ENCODE results near the gene ARHGEF10L.
"Not testable (repeated sequence)": the region's sequence is repeated elsewhere in the genome, so short reads cannot be mapped to it uniquely, and the experiment has no call there.

Gene ARHGEF10L

DNA sequence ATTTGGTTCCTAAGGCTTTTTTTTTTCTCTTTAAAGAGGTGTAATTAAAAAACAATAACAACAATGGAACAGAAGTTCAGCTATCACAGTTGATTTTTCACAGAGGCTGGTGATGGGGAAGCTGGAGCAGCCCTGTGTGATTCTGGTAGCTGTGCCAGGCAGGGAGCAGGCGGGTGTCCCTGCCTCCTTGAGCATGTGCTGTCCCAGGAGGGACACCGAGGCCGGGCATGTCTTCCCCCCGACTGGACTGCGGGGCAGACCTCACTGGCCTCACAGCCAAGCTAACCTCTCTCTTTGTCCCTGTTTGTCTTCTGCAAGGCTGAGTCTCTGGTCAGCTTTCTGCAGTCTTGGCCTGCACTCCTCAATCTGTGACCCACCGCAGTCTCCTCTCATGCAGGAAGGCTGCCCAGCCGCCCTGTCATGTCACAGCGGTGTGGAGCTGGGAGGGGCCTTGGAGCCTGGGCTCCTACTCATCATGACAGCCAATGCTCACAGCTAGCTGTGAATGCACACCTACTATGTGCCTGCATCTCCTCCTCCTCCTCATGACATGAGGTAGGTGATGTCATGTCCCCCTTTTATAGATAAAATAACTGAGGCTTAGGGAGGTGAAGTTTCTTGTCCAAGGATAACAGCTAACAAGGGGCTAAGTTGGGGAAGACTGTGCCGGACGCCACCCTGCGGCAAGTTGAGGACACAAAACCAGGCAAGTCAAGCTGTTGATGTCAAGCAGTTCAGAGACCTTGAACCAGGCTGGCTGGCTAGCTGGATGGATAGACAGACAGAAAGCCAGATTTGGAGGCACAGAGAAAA, 205.4 kb downstream of the ARHGEF10L start:
- no peak for DNase-seq (ENCODE audit: low spot score)

- no peak for DNase-seq (ENCODE audit: low spot score)
Observed at GRCh38 chr1:17745479-17745955, 206.0 kb downstream of the ARHGEF10L start.

GRCh38 chr1:17746281-17746680, 206.8 kb downstream of the ARHGEF10L start:
- DNase-seq (ENCODE audit: low spot score): not testable (repeated sequence)

GRCh38 chr1:17746920-17747319, 207.4 kb downstream of the ARHGEF10L start:
- DNase-seq (ENCODE audit: low spot score): no peak
